Osteoblast (primary cell): ENCODE measurements around the gene GLI1. TPM values are rescaled to one million over a fixed set of nuclear protein-coding genes. Genes with fewer than 3 reads are reported as not detected.

Experiments used
- DNase-seq: peaks from one replicate; pipeline ENCODE4 v3.0.0; 2011; ENCODE audit warnings: low spot score, mixed read lengths; ENCODE audit not compliant: insufficient read length; ENCODE audit errors: missing footprints
- H2AFZ ChIP-seq: 2 replicates; pipeline ENCODE4 v1.6.0; 2011; ENCODE audit warnings: mild to moderate bottlenecking, low read length
- H3K27ac ChIP-seq: 2 replicates; pipeline ENCODE4 v1.5.1; 2011; ENCODE audit warnings: mild to moderate bottlenecking, low read depth, low read length, moderate library complexity
- H3K27me3 ChIP-seq: 2 replicates; pipeline ENCODE4 v1.6.0; 2012; ENCODE audit warnings: mild to moderate bottlenecking, control low read depth, inconsistent platforms, low read length, moderate library complexity; ENCODE audit not compliant: insufficient read depth
- H3K36me3 ChIP-seq: 2 replicates; pipeline ENCODE4 v1.5.1; 2011; ENCODE audit warnings: mild to moderate bottlenecking, low read length, control low read depth, moderate library complexity; ENCODE audit not compliant: insufficient read depth
- H3K4me1 ChIP-seq: 2 replicates; pipeline ENCODE4 v1.5.1; 2011; ENCODE audit warnings: mild to moderate bottlenecking, low read length, control low read depth, moderate library complexity; ENCODE audit not compliant: insufficient read depth
- H3K4me2 ChIP-seq: 2 replicates; pipeline ENCODE4 v1.6.0; 2011; ENCODE audit warnings: mild to moderate bottlenecking, low read length; ENCODE audit not compliant: insufficient read depth
- H3K4me3 ChIP-seq: fragments of 200-600 bp; sonication (generic); 3 replicates; pipeline ENCODE4 v1.5.1; 2012; ENCODE audit warnings: mild to moderate bottlenecking, low read length, inconsistent platforms; ENCODE audit not compliant: insufficient read depth
- H3K79me2 ChIP-seq: 2 replicates; pipeline ENCODE4 v1.6.0; 2012; ENCODE audit warnings: mild to moderate bottlenecking, low read length, control low read depth, inconsistent platforms; ENCODE audit not compliant: insufficient read depth
- H3K9me3 ChIP-seq: 2 replicates; pipeline ENCODE4 v1.5.1; 2011; ENCODE audit warnings: low read depth, low read length, control low read depth
- H4K20me1 ChIP-seq: 2 replicates; pipeline ENCODE4 v1.6.0; 2012; ENCODE audit warnings: mild to moderate bottlenecking, low read length, control low read depth; ENCODE audit not compliant: insufficient read depth
- total RNA-seq: library from RNA; depleted of rRNA; stranded (reverse); fragments of >200 nt; gene quantifications from 2 replicates; pipeline ENCODE4 v1.2.3, GENCODE V29; 2012
- TF ChIP-seq, protein P1 (sequence below): IDR thresholded peaks from 2 replicates; pipeline ENCODE4 v1.5.1; 2011; ENCODE audit warnings: mild to moderate bottlenecking, low read depth, low read length, moderate library complexity; ENCODE audit errors: extremely low read depth

The GLI1 gene
- total RNA-seq, 1 donor = 0.36 TPM

DNA sequence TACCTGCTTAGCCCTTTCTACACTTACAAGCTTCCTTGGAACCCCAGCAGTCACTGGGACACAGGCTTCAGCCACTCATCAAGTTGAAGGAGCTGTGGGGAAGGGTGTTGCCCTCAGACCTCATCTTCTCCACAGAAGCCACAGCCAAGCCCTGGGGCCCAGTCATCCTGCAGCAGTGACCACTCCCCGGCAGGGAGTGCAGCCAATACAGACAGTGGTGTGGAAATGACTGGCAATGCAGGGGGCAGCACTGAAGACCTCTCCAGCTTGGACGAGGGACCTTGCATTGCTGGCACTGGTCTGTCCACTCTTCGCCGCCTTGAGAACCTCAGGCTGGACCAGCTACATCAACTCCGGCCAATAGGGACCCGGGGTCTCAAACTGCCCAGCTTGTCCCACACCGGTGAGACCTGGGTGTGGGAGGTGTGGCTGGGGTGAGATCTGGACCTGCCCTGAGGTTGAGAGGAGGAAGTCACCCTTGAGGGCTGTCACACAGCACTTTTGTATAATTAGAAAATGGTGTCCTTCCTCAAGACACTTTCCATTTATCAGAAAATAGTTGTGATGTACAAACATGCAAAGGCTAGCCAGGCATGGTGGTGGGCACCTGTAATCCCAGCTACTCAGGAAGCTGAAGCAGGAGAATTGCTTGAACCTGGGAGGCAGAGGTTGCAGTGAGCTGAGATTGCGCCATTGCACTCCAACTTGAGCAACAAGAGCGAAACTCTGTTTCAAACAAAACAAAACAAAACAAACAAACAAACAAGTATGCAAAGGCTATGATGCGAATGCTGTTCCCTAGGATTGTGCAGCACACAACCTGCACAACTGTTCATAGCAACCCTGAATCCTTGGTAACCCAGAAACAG, 9.9 kb downstream of the GLI1 start:
- no peaks in the 10 kb centered on the region for H4K20me1 ChIP-seq
- no peaks in the 10 kb centered on the region for H3K79me2 ChIP-seq
- no peak overlapping the region for H3K27ac ChIP-seq
- H3K4me3 ChIP-seq = no peak overlapping the region
- no peaks in the 10 kb centered on the region for H3K4me1 ChIP-seq
- peaks cover 56% of the 10 kb centered on the region for H3K27me3 ChIP-seq
- H2AFZ ChIP-seq = no peak overlapping the region
- H3K4me2 ChIP-seq = no peak overlapping the region
- H3K36me3 ChIP-seq = no peaks in the 10 kb centered on the region
- peak; percentile 76 for DNase-seq
- TF ChIP-seq, protein P1, sequence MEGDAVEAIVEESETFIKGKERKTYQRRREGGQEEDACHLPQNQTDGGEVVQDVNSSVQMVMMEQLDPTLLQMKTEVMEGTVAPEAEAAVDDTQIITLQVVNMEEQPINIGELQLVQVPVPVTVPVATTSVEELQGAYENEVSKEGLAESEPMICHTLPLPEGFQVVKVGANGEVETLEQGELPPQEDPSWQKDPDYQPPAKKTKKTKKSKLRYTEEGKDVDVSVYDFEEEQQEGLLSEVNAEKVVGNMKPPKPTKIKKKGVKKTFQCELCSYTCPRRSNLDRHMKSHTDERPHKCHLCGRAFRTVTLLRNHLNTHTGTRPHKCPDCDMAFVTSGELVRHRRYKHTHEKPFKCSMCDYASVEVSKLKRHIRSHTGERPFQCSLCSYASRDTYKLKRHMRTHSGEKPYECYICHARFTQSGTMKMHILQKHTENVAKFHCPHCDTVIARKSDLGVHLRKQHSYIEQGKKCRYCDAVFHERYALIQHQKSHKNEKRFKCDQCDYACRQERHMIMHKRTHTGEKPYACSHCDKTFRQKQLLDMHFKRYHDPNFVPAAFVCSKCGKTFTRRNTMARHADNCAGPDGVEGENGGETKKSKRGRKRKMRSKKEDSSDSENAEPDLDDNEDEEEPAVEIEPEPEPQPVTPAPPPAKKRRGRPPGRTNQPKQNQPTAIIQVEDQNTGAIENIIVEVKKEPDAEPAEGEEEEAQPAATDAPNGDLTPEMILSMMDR = no peak
- no peaks in the 10 kb centered on the region for H3K9me3 ChIP-seq

GRCh38 chr12:57470286-57470969, 10.8 kb downstream of the GLI1 start:
- peaks cover 65% of the 10 kb centered on the region for H3K27me3 ChIP-seq
- H3K4me2 ChIP-seq = no peak overlapping the region
- TF ChIP-seq, protein P1 = no peak
- no peaks in the 10 kb centered on the region for H3K36me3 ChIP-seq
- H3K4me3 ChIP-seq = no peak overlapping the region
- no peaks in the 10 kb centered on the region for H3K79me2 ChIP-seq
- H4K20me1 ChIP-seq = no peaks in the 10 kb centered on the region
- no peak overlapping the region for H2AFZ ChIP-seq
- DNase-seq = peak; percentile 81
- no peaks in the 10 kb centered on the region for H3K4me1 ChIP-seq
- no peak overlapping the region for H3K27ac ChIP-seq
- H3K9me3 ChIP-seq = no peaks in the 10 kb centered on the region

DNA sequence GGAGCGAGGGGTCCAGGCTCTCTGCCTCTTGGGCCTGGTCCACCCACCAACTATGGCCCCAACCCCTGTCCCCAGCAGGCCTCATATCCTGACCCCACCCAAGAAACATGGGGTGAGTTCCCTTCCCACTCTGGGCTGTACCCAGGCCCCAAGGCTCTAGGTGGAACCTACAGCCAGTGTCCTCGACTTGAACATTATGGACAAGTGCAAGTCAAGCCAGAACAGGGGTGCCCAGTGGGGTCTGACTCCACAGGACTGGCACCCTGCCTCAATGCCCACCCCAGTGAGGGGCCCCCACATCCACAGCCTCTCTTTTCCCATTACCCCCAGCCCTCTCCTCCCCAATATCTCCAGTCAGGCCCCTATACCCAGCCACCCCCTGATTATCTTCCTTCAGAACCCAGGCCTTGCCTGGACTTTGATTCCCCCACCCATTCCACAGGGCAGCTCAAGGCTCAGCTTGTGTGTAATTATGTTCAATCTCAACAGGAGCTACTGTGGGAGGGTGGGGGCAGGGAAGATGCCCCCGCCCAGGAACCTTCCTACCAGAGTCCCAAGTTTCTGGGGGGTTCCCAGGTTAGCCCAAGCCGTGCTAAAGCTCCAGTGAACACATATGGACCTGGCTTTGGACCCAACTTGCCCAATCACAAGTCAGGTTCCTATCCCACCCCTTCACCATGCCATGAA, 11.5 kb downstream of the GLI1 start:
- Histone ChIP-seq H3K4me3 (no peak overlapping the region), H4K20me1 (no peaks in the 10 kb centered on the region), H3K4me1 (no peaks in the 10 kb centered on the region), H2AFZ (no peak overlapping the region), H3K9me3 (no peaks in the 10 kb centered on the region), H3K27ac (no peak overlapping the region), H3K36me3 (no peaks in the 10 kb centered on the region), H3K4me2 (no peak overlapping the region), H3K79me2 (no peaks in the 10 kb centered on the region), H3K27me3 (peaks cover 68% of the 10 kb centered on the region)
- DNase-seq = peak; percentile 79
- TF ChIP-seq, protein P1 = no peak
